Measurements from ENCODE around the gene UAP1L1.
A peak's percentile ranks its signal among the peaks of the same experiment; 100 is the strongest.
"Not testable (repeated sequence)": the region's sequence is repeated elsewhere in the genome, so short reads cannot be mapped to it uniquely, and the experiment has no call there.

Gene UAP1L1

DNA sequence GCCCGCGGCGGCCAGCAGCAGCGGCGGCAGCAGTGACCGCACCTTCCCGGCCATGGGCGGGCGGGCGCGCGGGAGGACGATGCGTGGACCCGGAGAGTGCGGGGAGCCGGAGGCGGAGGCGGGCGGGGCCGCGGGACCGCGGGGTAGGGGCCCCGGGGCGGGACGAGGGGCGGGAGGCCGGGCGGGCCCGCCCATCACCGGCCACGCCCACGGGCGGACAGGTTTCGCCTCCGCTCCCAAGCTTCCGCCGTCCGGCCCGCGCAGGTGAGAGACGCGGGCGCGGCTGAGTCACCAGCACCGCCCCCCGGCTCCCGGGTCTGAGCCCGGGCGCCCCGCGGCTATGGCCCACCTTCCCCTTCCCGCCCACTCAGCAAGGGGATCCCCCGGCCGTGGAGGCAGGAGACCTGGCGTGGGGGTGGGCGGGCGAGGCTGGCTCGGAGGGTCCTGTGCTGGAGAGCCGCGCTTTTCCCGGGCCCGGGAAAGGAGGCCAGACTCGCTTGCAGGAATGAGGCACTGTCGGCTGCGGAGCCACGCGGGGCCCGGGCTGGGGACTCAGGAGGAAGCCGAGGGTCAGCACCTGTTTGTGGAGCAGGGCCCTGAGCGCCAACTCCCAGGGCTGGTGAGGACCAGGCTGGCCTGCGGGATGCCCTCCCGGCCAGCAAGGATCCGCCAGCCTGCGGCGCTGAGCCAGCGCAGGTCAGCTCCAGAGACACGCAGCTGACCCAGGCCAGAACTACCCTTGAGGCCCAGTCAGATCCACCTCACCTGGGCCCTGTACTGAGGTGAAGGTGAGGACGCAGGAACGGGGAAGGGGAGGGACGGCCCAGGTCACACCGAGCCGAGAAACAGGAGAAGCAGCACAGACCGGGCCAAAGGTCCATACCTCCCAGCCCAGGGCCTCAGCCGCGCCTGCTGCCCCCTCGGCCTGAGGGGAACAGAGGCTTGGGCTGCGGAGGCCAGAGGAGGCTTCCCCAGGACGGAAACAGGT lies 23.1 kb upstream of the UAP1L1 start, which contains the start of gene ENTPD2:
Gene ENTPD2 (minus strand): TSS at position 118 of the 988 bp plus-strand sequence. CDS start 64 bp downstream, at position 54.
- Histone ChIP-seq H3K4me3 (ENCODE audit: low read length) (peak within 1 kb of the TSS; percentile 49; the same call in 1 of the 2 replicates), H3K9ac (ENCODE audit: low read depth, low read length) (no peak within 1 kb of the TSS), H3K36me3 (ENCODE audit: insufficient read depth, low read depth, low read length) (no peaks in the 10 kb centered on the region), H3K27me3 (ENCODE audit: insufficient read depth, low read length) (peaks cover 82% of the 10 kb centered on the region), H3K27ac (ENCODE audit: low read length) (no peak within 1 kb of the TSS), H3K4me1 (ENCODE audit: insufficient read depth, low read length) (no peaks in the 10 kb centered on the region), H3K9me3 (ENCODE audit: insufficient read depth, low read depth, low read length) (no peaks in the 10 kb centered on the region)

DNA sequence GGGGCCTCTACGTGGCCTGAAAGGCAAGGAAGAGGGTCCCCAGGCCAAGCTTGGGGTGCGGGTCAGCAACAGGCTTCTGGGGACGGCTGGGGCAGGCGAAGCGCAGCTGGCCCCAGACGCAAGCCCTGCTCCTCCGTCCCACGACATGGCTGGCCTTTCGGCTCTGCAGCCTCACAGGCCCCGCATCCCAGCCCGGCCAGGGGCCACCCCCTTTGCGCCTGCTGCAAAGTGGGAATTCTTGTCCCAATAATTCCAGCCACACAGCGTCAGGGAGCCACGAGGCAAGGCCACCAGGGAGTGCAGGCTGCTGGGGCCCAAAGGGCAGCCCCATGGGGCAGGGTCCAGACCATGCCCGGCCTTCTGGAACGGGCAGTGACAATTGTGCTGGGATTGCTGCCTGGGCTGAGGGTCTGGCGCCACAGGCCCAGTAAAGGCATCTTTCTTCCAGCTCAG lies 22.4 kb upstream of the UAP1L1 start:
- Histone ChIP-seq H3K9me3 (ENCODE audit: insufficient read depth, low read depth, low read length) (no peaks in the 10 kb centered on the region), H3K9ac (ENCODE audit: low read depth, low read length) (no peak overlapping the region), H3K27ac (ENCODE audit: low read length) (no peak overlapping the region), H3K36me3 (ENCODE audit: insufficient read depth, low read depth, low read length) (no peaks in the 10 kb centered on the region), H3K4me3 (ENCODE audit: low read length) (no peak overlapping the region), H3K27me3 (ENCODE audit: insufficient read depth, low read length) (peaks cover 75% of the 10 kb centered on the region), H3K4me1 (ENCODE audit: insufficient read depth, low read length) (no peaks in the 10 kb centered on the region)

- no peak overlapping the region for H3K27ac ChIP-seq (ENCODE audit: low read length)
- H3K36me3 ChIP-seq (ENCODE audit: insufficient read depth, low read depth, low read length) = no peaks in the 10 kb centered on the region
- peaks cover 68% of the 10 kb centered on the region for H3K27me3 ChIP-seq (ENCODE audit: insufficient read depth, low read length)
- H3K4me1 ChIP-seq (ENCODE audit: insufficient read depth, low read length) = no peaks in the 10 kb centered on the region
- no peaks in the 10 kb centered on the region for H3K9me3 ChIP-seq (ENCODE audit: insufficient read depth, low read depth, low read length)
- H3K4me3 ChIP-seq (ENCODE audit: low read length) = no peak overlapping the region
- H3K9ac ChIP-seq (ENCODE audit: low read depth, low read length) = no peak overlapping the region; the same call in 1 of the 2 replicates
These were observed 21.6 kb upstream of the UAP1L1 start for GRCh38 chr9:137055385-137056364.

GRCh38 chr9:137056739-137057415 lies 20.4 kb upstream of the UAP1L1 start:
- no peaks in the 10 kb centered on the region for H3K36me3 ChIP-seq (ENCODE audit: insufficient read depth, low read depth, low read length)
- H3K9me3 ChIP-seq (ENCODE audit: insufficient read depth, low read depth, low read length) = no peaks in the 10 kb centered on the region
- no peak overlapping the region for H3K27ac ChIP-seq (ENCODE audit: low read length)
- no peak overlapping the region for H3K9ac ChIP-seq (ENCODE audit: low read depth, low read length)
- peaks cover 56% of the 10 kb centered on the region for H3K27me3 ChIP-seq (ENCODE audit: insufficient read depth, low read length)
- no peaks in the 10 kb centered on the region for H3K4me1 ChIP-seq (ENCODE audit: insufficient read depth, low read length)
- no peak overlapping the region for H3K4me3 ChIP-seq (ENCODE audit: low read length)

DNA sequence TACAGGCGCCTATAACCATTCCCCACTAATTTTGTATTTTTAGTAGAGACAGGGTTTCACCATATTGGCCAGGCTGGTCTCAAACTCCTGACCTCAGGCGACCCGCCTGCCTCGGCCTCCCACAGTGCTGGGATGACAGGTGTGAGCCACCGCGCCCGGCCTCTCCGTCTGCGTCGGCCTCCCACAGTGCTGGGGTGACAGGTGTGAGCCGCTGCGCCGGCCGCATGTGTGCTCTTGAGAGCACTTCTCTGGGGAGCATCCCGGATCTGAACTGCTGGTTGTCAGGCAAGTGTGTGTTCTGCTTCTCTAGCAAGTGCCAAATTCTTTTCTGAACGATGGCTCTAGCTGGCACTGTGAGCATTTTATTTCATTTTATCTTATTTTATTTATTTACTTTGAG lies 19.8 kb upstream of the UAP1L1 start:
- Histone ChIP-seq H3K36me3 (ENCODE audit: insufficient read depth, low read depth, low read length) (no peaks in the 10 kb centered on the region), H3K9me3 (ENCODE audit: insufficient read depth, low read depth, low read length) (no peaks in the 10 kb centered on the region), H3K9ac (ENCODE audit: low read depth, low read length) (no peak overlapping the region), H3K4me1 (ENCODE audit: insufficient read depth, low read length) (no peaks in the 10 kb centered on the region), H3K27ac (ENCODE audit: low read length) (no peak overlapping the region), H3K27me3 (ENCODE audit: insufficient read depth, low read length) (peaks cover 49% of the 10 kb centered on the region), H3K4me3 (ENCODE audit: low read length) (no peak overlapping the region)

GRCh38 chr9:137058521-137059234 lies 18.6 kb upstream of the UAP1L1 start:
- H3K27me3 ChIP-seq (ENCODE audit: insufficient read depth, low read length) = peaks cover 38% of the 10 kb centered on the region
- no peak overlapping the region for H3K4me3 ChIP-seq (ENCODE audit: low read length)
- no peaks in the 10 kb centered on the region for H3K36me3 ChIP-seq (ENCODE audit: insufficient read depth, low read depth, low read length)
- H3K4me1 ChIP-seq (ENCODE audit: insufficient read depth, low read length) = no peaks in the 10 kb centered on the region
- no peak overlapping the region for H3K27ac ChIP-seq (ENCODE audit: low read length)
- no peaks in the 10 kb centered on the region for H3K9me3 ChIP-seq (ENCODE audit: insufficient read depth, low read depth, low read length)
- no peak overlapping the region for H3K9ac ChIP-seq (ENCODE audit: low read depth, low read length)

DNA sequence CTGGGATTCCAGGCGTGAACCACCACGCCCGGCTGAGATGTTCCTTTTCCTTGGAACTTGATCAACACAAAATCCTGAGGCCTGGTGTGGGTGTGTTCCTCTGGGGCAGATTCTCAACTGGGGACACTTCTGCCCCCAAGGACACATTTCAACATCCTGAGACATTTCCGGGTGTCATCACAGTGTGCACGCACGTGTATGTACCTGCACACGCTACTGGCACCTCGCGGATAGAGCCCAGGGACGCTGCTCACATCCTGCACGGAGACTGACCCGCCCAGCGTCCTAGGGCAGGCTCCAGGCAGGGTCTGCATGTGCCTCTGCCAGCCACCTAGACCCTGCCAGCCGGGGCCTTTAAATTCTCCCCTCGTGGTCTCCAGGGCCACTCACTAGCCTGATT lies 14.9 kb upstream of the UAP1L1 start:
- Histone ChIP-seq H3K4me1 (ENCODE audit: insufficient read depth, low read length) (no peaks in the 10 kb centered on the region), H3K9ac (ENCODE audit: low read depth, low read length) (no peak overlapping the region)

GRCh38 chr9:137062798-137063197 lies 14.5 kb upstream of the UAP1L1 start:
- H3K9me3 ChIP-seq (ENCODE audit: insufficient read depth, low read depth, low read length); H3K4me3 ChIP-seq (ENCODE audit: low read length); H3K4me1 ChIP-seq (ENCODE audit: insufficient read depth, low read length); H3K36me3 ChIP-seq (ENCODE audit: insufficient read depth, low read depth, low read length); H3K27me3 ChIP-seq (ENCODE audit: insufficient read depth, low read length); H3K9ac ChIP-seq (ENCODE audit: low read depth, low read length); H3K27ac ChIP-seq (ENCODE audit: low read length): not testable (repeated sequence)

More for the DNA sequence above, 14.9 kb upstream of the UAP1L1 start:
- H3K36me3 ChIP-seq (ENCODE audit: insufficient read depth, low read depth, low read length) = no peaks in the 10 kb centered on the region
- H3K4me3 ChIP-seq (ENCODE audit: low read length) = no peak overlapping the region
- no peak overlapping the region for H3K27ac ChIP-seq (ENCODE audit: low read length)
- H3K9me3 ChIP-seq (ENCODE audit: insufficient read depth, low read depth, low read length) = no peaks in the 10 kb centered on the region
- peaks cover 7% of the 10 kb centered on the region; the same call in 1 of the 2 replicates for H3K27me3 ChIP-seq (ENCODE audit: insufficient read depth, low read length)

GRCh38 chr9:137063311-137064026 lies 13.8 kb upstream of the UAP1L1 start:
- H3K36me3 ChIP-seq (ENCODE audit: insufficient read depth, low read depth, low read length) = no peaks in the 10 kb centered on the region
- H3K9ac ChIP-seq (ENCODE audit: low read depth, low read length) = no peak overlapping the region
- H3K27ac ChIP-seq (ENCODE audit: low read length) = no peak overlapping the region

More at GRCh38 chr9:137063311-137064026, 13.8 kb upstream of the UAP1L1 start:
- Histone ChIP-seq H3K27me3 (ENCODE audit: insufficient read depth, low read length) (peaks cover 3% of the 10 kb centered on the region; the same call in 1 of the 2 replicates), H3K4me3 (ENCODE audit: low read length) (no peak overlapping the region), H3K4me1 (ENCODE audit: insufficient read depth, low read length) (no peaks in the 10 kb centered on the region), H3K9me3 (ENCODE audit: insufficient read depth, low read depth, low read length) (no peaks in the 10 kb centered on the region)

All from iPS-20b (cell line).